GM18861 (cell line): ENCODE measurements around the gene TTBK1.

Source experiments
- ATAC-seq: cut with Tn5 transposase; IDR thresholded peaks from one replicate; pipeline ENCODE4 v1.9.1; 2021; ENCODE audit not compliant: unreplicated experiment

The TTBK1 gene

GRCh38 chr6:43222418-43223059 lies 20.7 kb upstream of the TTBK1 start:
- ATAC-seq = no peak

GRCh38 chr6:43223175-43223574 lies 20.1 kb upstream of the TTBK1 start:
- no peak for ATAC-seq

GRCh38 chr6:43226192-43226851 lies 17.0 kb upstream of the TTBK1 start:
- no peak for ATAC-seq

- peak; percentile 62 for ATAC-seq
Observed at GRCh38 chr6:43228951-43229802, 14.1 kb upstream of the TTBK1 start, which contains the start of gene DNPH1. Gene DNPH1, minus strand, starts transcription at chr6:43229481. Its CDS starts 25 bp downstream, at chr6:43229456.

GRCh38 chr6:43229803-43230620 lies 13.3 kb upstream of the TTBK1 start:
- no peak for ATAC-seq

- no peak for ATAC-seq
Observed at GRCh38 chr6:43231053-43231452, 12.2 kb upstream of the TTBK1 start.

- ATAC-seq = no peak
Observed at GRCh38 chr6:43231735-43232450, 11.4 kb upstream of the TTBK1 start.

- no peak for ATAC-seq
Observed at GRCh38 chr6:43235841-43236240, 7.4 kb upstream of the TTBK1 start.

- ATAC-seq = no peak
Observed at GRCh38 chr6:43239054-43239453, 4.2 kb upstream of the TTBK1 start.

- no peak for ATAC-seq
Observed at GRCh38 chr6:43240950-43241349, 2.3 kb upstream of the TTBK1 start.

GRCh38 chr6:43241446-43241845 lies 1.8 kb upstream of the TTBK1 start:
- ATAC-seq = no peak

GRCh38 chr6:43243664-43244321 lies 512 bp downstream of the TTBK1 start:
- no peak for ATAC-seq

- ATAC-seq = peak; percentile 27
Observed at GRCh38 chr6:43246301-43247113, 3.2 kb downstream of the TTBK1 start.

GRCh38 chr6:43247114-43247999 lies 4.1 kb downstream of the TTBK1 start:
- ATAC-seq = peak; percentile 77

GRCh38 chr6:43248101-43248500 lies 4.8 kb downstream of the TTBK1 start:
- no peak for ATAC-seq

GRCh38 chr6:43248791-43249190 lies 5.5 kb downstream of the TTBK1 start:
- no peak for ATAC-seq

- no peak for ATAC-seq
Observed at GRCh38 chr6:43250992-43251373, 7.7 kb downstream of the TTBK1 start.

GRCh38 chr6:43253401-43253800 lies 10.1 kb downstream of the TTBK1 start:
- no peak for ATAC-seq
